Measurements from ENCODE around the gene KRTAP9-9. TPM values are rescaled to one million over a fixed set of nuclear protein-coding genes. Genes with fewer than 3 reads are reported as not detected.

KRTAP9-9 gene
- total RNA-seq, 2 donors from 2014 or later = not detected

Other genes with a start within 250 kb of the KRTAP9-9 start
- not detected for gene KRTAP3-1, start 246.3 kb upstream of the KRTAP9-9 start, total RNA-seq
- not detected for gene KRTAP1-5, start 228.2 kb upstream of the KRTAP9-9 start, total RNA-seq
- gene KRTAP1-4, start 225.2 kb upstream of the KRTAP9-9 start, total RNA-seq = not detected
- gene KRTAP1-3, start 220.5 kb upstream of the KRTAP9-9 start, total RNA-seq = not detected
- gene KRTAP1-1, start 213.9 kb upstream of the KRTAP9-9 start, total RNA-seq = not detected
- gene KRTAP2-1, start 208.1 kb upstream of the KRTAP9-9 start, total RNA-seq = not detected
- gene KRTAP2-2, start 200.2 kb upstream of the KRTAP9-9 start, total RNA-seq = not detected
- gene KRTAP2-3, start 195.3 kb upstream of the KRTAP9-9 start, total RNA-seq = not detected
- gene KRTAP2-4, start 189.5 kb upstream of the KRTAP9-9 start, total RNA-seq = not detected
- gene KRTAP4-7, start 171.2 kb upstream of the KRTAP9-9 start, total RNA-seq = not detected
- gene KRTAP4-8, start 157.2 kb upstream of the KRTAP9-9 start, total RNA-seq = not detected
- gene KRTAP4-16, start 153.2 kb upstream of the KRTAP9-9 start, total RNA-seq = not detected
- gene KRTAP4-9, start 150.0 kb upstream of the KRTAP9-9 start, total RNA-seq = not detected
- gene KRTAP4-11, start 137.0 kb upstream of the KRTAP9-9 start, total RNA-seq = not detected
- not detected for gene KRTAP4-12, start 131.2 kb upstream of the KRTAP9-9 start, total RNA-seq
- not detected for gene KRTAP4-6, start 114.8 kb upstream of the KRTAP9-9 start, total RNA-seq
- gene KRTAP4-5, start 105.6 kb upstream of the KRTAP9-9 start, total RNA-seq = not detected
- not detected for gene KRTAP4-4, start 94.6 kb upstream of the KRTAP9-9 start, total RNA-seq
- gene KRTAP4-3, start 87.2 kb upstream of the KRTAP9-9 start, total RNA-seq = not detected
- not detected for gene KRTAP4-2, start 77.2 kb upstream of the KRTAP9-9 start, total RNA-seq
- not detected for gene KRTAP4-1, start 70.5 kb upstream of the KRTAP9-9 start, total RNA-seq
- not detected for gene KRTAP9-1, start 65.5 kb upstream of the KRTAP9-9 start, total RNA-seq
- not detected for gene KRTAP9-2, start 28.7 kb upstream of the KRTAP9-9 start, total RNA-seq
- not detected for gene KRTAP9-3, start 22.9 kb upstream of the KRTAP9-9 start, total RNA-seq
- gene KRTAP9-8, start 17.4 kb upstream of the KRTAP9-9 start, total RNA-seq = not detected
- not detected for gene KRTAP9-4, start 5.7 kb upstream of the KRTAP9-9 start, total RNA-seq
- not detected for gene KRTAP9-6, start 10.0 kb downstream of the KRTAP9-9 start, total RNA-seq
- not detected for gene KRTAP9-7, start 20.3 kb downstream of the KRTAP9-9 start, total RNA-seq
- gene KRTAP29-1, start 47.5 kb downstream of the KRTAP9-9 start, total RNA-seq = not detected
- not detected for gene KRTAP16-1, start 53.9 kb downstream of the KRTAP9-9 start, total RNA-seq
- gene KRTAP17-1, start 60.3 kb downstream of the KRTAP9-9 start, total RNA-seq = not detected
- not detected for gene KRT33A, start 95.4 kb downstream of the KRTAP9-9 start, total RNA-seq
- gene KRT33B, start 114.4 kb downstream of the KRTAP9-9 start, total RNA-seq = not detected
- not detected for gene KRT34, start 126.9 kb downstream of the KRTAP9-9 start, total RNA-seq
- not detected for gene KRT31, start 142.2 kb downstream of the KRTAP9-9 start, total RNA-seq
- gene KRT37, start 169.2 kb downstream of the KRTAP9-9 start, total RNA-seq = not detected
- not detected for gene KRT38, start 185.6 kb downstream of the KRTAP9-9 start, total RNA-seq
- not detected for gene KRT32, start 212.0 kb downstream of the KRTAP9-9 start, total RNA-seq
- not detected for gene KRT35, start 225.8 kb downstream of the KRTAP9-9 start, total RNA-seq
- not detected for gene KRT36, start 234.5 kb downstream of the KRTAP9-9 start, total RNA-seq

Measured in activated T-cell treated with anti-CD3 and anti-CD28 coated beads, Interleukin-2, amount 50 U/mL, for 72 hours (primary cell).